MM.1S (cell line): Measurements from ENCODE around the gene PRPF19.

Experiments
- DNase-seq: peaks from one replicate; pipeline ENCODE4 v3.0.0-alpha.2; 2015
- H2AFZ ChIP-seq: fragments of 300-600 bp; sonication (generic); 2 replicates; pipeline ENCODE4 v1.6.0; 2016; ENCODE audit warnings: antibody characterized with exemption, low read length
- H3F3A ChIP-seq: fragments of 300-600 bp; sonication (generic); 2 replicates; pipeline ENCODE4 v1.6.1; 2016; ENCODE audit warnings: mild to moderate bottlenecking, antibody characterized with exemption, low read length, moderate library complexity, mixed read lengths; ENCODE audit not compliant: insufficient read depth
- H3K27ac ChIP-seq: fragments of 300-600 bp; sonication (generic); 2 replicates; pipeline ENCODE4 v1.5.1; 2016; ENCODE audit warnings: mild to moderate bottlenecking, low read length
- H3K27me3 ChIP-seq: fragments of 300-600 bp; sonication (generic); replicated peaks from 2 replicates; pipeline ENCODE4 v1.6.0; 2016; ENCODE audit warnings: low read length; ENCODE audit not compliant: insufficient read depth
- H3K36me3 ChIP-seq: fragments of 300-600 bp; sonication (generic); replicated peaks from 2 replicates; pipeline ENCODE4 v1.6.1; 2016; ENCODE audit warnings: mild to moderate bottlenecking, low read length, mixed read lengths; ENCODE audit not compliant: insufficient read depth
- H3K4me1 ChIP-seq: fragments of 300-600 bp; sonication (generic); 2 replicates; pipeline ENCODE4 v1.6.1; 2016; ENCODE audit warnings: low read length, mixed read lengths
- H3K4me2 ChIP-seq: fragments of 300-600 bp; sonication (generic); 2 replicates; pipeline ENCODE4 v1.6.0; 2016; ENCODE audit warnings: low read depth, low read length
- H3K4me3 ChIP-seq: fragments of 300-600 bp; sonication (generic); 2 replicates; pipeline ENCODE4 v1.5.1; 2016; ENCODE audit warnings: low read length, mixed read lengths
- H3K79me2 ChIP-seq: fragments of 300-600 bp; sonication (generic); 2 replicates; pipeline ENCODE4 v1.6.1; 2016; ENCODE audit warnings: mixed run types, low read length, mixed read lengths
- H3K9ac ChIP-seq: fragments of 300-600 bp; sonication (generic); 2 replicates; pipeline ENCODE4 v1.6.1; 2016; ENCODE audit warnings: low read length, mixed read lengths
- H3K9me2 ChIP-seq: fragments of 300-600 bp; sonication (generic); replicated peaks from 2 replicates; pipeline ENCODE4 v1.6.1; 2016; ENCODE audit warnings: mild to moderate bottlenecking, low read length, mixed read lengths; ENCODE audit not compliant: insufficient read depth
- H3K9me3 ChIP-seq: fragments of 300-600 bp; sonication (generic); replicated peaks from 2 replicates; pipeline ENCODE4 v1.6.1; 2016; ENCODE audit warnings: mild to moderate bottlenecking, low read length, mixed read lengths; ENCODE audit not compliant: insufficient read depth
- H4K20me1 ChIP-seq: fragments of 300-600 bp; sonication (generic); 2 replicates; pipeline ENCODE4 v1.6.1; 2016; ENCODE audit warnings: mild to moderate bottlenecking, low read length, moderate library complexity, mixed read lengths; ENCODE audit not compliant: insufficient read depth
- EZH2 ChIP-seq: fragments of 300-600 bp; sonication (generic); optimal IDR thresholded peaks from 2 replicates; pipeline ENCODE3; 2017; ENCODE audit warnings: low read depth, mild to moderate bottlenecking, antibody characterized with exemption, low read length, mixed read lengths
- EZH2phosphoT487 ChIP-seq: fragments of 300-600 bp; sonication (generic); IDR thresholded peaks from 2 replicates; pipeline ENCODE4 v1.6.1; 2018; ENCODE audit warnings: antibody characterized with exemption, low read length
- TF ChIP-seq, protein P1 (sequence below): fragments of 300-600 bp; sonication (generic); IDR thresholded peaks from 2 replicates; pipeline ENCODE4 v1.5.1; 2016; ENCODE audit warnings: antibody characterized with exemption, low read length, mixed read lengths

Gene PRPF19

DNA sequence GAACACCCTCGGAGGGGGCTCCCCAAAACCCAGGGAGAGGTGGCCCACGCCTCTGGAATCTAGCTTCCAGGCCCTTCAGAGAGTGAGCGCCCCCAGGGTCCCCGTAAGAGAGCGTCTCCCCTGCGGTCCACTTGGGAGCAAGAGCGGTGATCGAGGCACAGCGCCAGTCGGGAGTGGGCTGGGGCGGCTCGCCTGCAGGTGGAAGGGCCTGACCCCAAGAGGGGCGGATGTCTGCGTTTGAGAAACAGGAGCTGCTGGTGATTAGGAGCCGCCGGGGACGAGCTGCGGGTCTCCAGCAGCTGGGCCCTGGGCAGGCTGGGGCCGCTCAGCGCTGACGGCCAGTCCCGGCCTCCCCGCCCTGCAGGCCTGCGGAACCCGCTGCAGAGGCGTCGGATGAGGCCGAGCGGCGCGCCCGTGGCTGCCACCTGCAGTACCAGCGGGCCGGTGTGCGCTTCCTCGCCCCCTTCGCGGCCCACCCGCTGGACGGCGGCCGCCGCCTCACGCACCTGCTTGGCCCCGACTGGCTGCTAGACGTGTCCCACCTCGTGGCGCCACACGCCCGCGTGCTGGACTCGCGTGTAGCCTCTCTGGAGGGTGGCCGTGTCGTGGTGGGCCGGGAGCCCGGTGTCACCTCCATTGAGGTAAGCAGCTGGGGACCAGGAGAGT, 27.9 kb upstream of the PRPF19 start:
- no peak overlapping the region for H3K4me2 ChIP-seq

DNA sequence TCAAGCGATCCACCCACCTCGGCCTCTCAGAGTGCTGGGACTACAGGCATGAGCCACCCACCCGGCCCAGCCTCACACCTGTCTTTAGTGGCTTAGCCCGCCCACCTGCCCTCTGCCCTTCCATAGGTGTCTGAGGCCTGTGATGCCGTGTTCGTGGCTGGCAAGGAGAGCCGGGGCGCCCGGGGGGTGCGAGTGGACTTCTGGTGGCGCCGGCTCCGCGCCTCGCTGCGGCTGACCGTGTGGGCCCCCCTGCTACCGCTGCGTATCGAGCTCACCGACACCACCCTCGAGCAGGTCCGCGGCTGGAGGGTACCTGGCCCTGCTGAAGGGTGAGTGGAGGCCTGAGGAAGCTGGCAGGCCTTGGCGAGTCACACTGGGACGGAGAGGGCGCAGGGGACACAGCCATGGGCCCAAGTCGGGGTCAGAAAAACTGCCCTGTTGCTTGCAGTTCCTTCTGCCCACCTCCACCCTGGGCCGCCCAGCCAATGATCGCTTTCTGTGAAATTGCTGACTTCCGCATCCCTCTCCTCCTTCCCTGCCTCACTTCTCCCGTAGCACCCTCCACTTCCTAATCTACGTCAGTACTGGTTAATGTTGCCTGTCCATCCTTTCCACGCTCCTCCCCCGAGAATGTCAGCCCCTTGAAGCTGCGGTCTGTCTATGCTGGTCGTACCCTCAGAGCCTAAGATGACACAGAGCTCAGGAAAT, 27.2 kb upstream of the PRPF19 start:
- no peak overlapping the region for H3K9ac ChIP-seq
- no peaks in the 10 kb centered on the region for H4K20me1 ChIP-seq
- H3K27ac ChIP-seq, result no peak overlapping the region
- DNase-seq, result no peak
- no peaks in the 10 kb centered on the region for H3K9me2 ChIP-seq
- H3K4me2 ChIP-seq, result no peak overlapping the region
- no peak overlapping the region for H3K4me3 ChIP-seq
- TF ChIP-seq EZH2phosphoT487, result no peak
- TF ChIP-seq, protein P1, sequence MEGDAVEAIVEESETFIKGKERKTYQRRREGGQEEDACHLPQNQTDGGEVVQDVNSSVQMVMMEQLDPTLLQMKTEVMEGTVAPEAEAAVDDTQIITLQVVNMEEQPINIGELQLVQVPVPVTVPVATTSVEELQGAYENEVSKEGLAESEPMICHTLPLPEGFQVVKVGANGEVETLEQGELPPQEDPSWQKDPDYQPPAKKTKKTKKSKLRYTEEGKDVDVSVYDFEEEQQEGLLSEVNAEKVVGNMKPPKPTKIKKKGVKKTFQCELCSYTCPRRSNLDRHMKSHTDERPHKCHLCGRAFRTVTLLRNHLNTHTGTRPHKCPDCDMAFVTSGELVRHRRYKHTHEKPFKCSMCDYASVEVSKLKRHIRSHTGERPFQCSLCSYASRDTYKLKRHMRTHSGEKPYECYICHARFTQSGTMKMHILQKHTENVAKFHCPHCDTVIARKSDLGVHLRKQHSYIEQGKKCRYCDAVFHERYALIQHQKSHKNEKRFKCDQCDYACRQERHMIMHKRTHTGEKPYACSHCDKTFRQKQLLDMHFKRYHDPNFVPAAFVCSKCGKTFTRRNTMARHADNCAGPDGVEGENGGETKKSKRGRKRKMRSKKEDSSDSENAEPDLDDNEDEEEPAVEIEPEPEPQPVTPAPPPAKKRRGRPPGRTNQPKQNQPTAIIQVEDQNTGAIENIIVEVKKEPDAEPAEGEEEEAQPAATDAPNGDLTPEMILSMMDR, result no peak
- no peak for TF ChIP-seq EZH2
- peaks cover 36% of the 10 kb centered on the region for H3K27me3 ChIP-seq
- no peak overlapping the region for H2AFZ ChIP-seq
- H3K79me2 ChIP-seq, result no peaks in the 10 kb centered on the region
- no peaks in the 10 kb centered on the region for H3F3A ChIP-seq
- H3K9me3 ChIP-seq, result no peaks in the 10 kb centered on the region
- no peaks in the 10 kb centered on the region for H3K4me1 ChIP-seq
- no peaks in the 10 kb centered on the region for H3K36me3 ChIP-seq

More for the DNA sequence above, 27.9 kb upstream of the PRPF19 start:
- Histone ChIP-seq H4K20me1 (no peaks in the 10 kb centered on the region), H3K9me3 (no peaks in the 10 kb centered on the region), H3K36me3 (no peaks in the 10 kb centered on the region), H3F3A (no peaks in the 10 kb centered on the region), H3K4me3 (no peak overlapping the region), H3K27me3 (peaks cover 36% of the 10 kb centered on the region), H2AFZ (no peak overlapping the region), H3K79me2 (no peaks in the 10 kb centered on the region), H3K9me2 (no peaks in the 10 kb centered on the region), H3K27ac (no peak overlapping the region), H3K9ac (no peak overlapping the region), H3K4me1 (no peaks in the 10 kb centered on the region)
- DNase-seq, result no peak
- TF ChIP-seq EZH2phosphoT487 (no peak), EZH2 (no peak)
- TF ChIP-seq, protein P1, result no peak

DNA sequence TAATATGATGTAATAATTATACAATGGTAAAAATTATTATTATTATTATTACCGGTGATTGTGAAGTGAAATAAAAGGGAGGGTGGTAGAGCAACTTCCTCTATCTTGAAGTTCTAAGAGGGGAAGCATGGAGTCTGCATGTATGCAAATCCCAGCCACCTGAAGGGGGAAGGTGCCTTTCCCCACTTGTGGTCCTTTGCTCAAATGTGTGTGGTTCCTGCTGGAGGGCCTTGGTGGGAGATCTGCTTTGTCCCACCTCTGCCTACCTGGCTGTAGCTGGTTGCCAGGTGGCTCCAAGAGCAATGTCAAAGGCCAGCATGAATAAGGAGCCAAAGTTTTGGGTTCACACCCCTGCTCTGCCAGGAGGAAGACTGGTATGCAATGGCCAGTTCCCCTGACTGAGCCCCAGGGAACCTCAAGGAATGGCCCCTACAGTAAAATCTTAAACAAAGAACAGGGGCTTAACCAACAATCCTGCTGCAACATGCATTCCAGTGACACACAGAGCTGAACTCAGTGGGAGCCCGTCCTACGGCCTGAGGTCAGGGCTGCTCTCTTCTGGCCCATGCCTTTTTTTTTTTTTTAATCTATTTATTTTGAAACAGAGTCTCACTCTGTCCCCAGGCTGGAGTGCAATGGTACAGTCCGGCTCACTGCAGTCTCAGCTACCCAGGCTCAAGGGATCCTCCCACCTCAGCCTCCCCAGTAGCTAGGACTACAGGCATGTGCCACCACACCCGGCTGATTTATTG, 26.4 kb upstream of the PRPF19 start:
- no peak for DNase-seq
- Histone ChIP-seq H3K36me3 (no peaks in the 10 kb centered on the region), H3K9ac (no peak overlapping the region), H3K9me3 (no peaks in the 10 kb centered on the region), H3K27me3 (peaks cover 36% of the 10 kb centered on the region), H3K27ac (no peak overlapping the region), H3K4me2 (no peak overlapping the region), H2AFZ (no peak overlapping the region), H3K9me2 (no peaks in the 10 kb centered on the region), H3F3A (no peaks in the 10 kb centered on the region), H3K4me1 (no peaks in the 10 kb centered on the region), H3K4me3 (no peak overlapping the region), H3K79me2 (no peaks in the 10 kb centered on the region), H4K20me1 (no peaks in the 10 kb centered on the region)
- TF ChIP-seq EZH2phosphoT487, result no peak
